IMR-90 (cell line): ENCODE measurements around the gene IL31RA. TPM values are rescaled to one million over a fixed set of nuclear protein-coding genes. Genes with fewer than 3 reads are reported as not detected.

ENCODE experiments used
- ATAC-seq: fragments of 200-7000 bp; cut with Tn5 transposase; 2 replicates; pipeline ENCODE4 v1.9.1; 2020; ENCODE audit warnings: low read depth, mild to moderate bottlenecking, moderate library complexity
- BruUV-seq: library from RNA; stranded (reverse); fragments of 400-500 nt; replicated peaks from 2 replicates; lab custom pipeline; 2021; lab: Mats Ljungman, UMichigan
- CTCF ChIA-PET: fragments of 300-600 bp; formaldehyde crosslinking; extraction: SDS; loops from one replicate; lab custom pipeline; 2021; ENCODE audit warnings: antibody characterized with exemption; lab: Yijun Ruan, JAX
- POLR2A ChIA-PET: fragments of 300-600 bp; sonication (Branson Sonifier 250); formaldehyde crosslinking; loops from one replicate; lab custom pipeline; 2022; ENCODE audit warnings: antibody characterized with exemption; ENCODE audit not compliant: unreplicated experiment; lab: Charles Lee
- DNase-seq: peaks from one replicate; pipeline ENCODE4 v3.0.0; 2013
- H2AFZ ChIP-seq: replicated peaks from 2 replicates; pipeline ENCODE3; 2013; ENCODE audit warnings: low read length, mild to moderate bottlenecking; ENCODE audit not compliant: poor library complexity
- H2AK5ac ChIP-seq: 2 replicates; pipeline ENCODE4 v1.6.1; 2013; ENCODE audit warnings: low read depth, low read length, inconsistent platforms
- H2AK9ac ChIP-seq: replicated peaks from 2 replicates; pipeline ENCODE3; 2013; ENCODE audit warnings: mild to moderate bottlenecking, low read depth, low read length, moderate library complexity; ENCODE audit not compliant: poor library complexity
- H2BK120ac ChIP-seq: 2 replicates; pipeline ENCODE4 v1.6.1; 2013; ENCODE audit warnings: low read depth, low read length, inconsistent platforms
- H2BK15ac ChIP-seq: 3 replicates; pipeline ENCODE4 v1.6.1; 2013; ENCODE audit warnings: low read depth, low read length, inconsistent platforms
- H2BK20ac ChIP-seq: 2 replicates; pipeline ENCODE4 v1.6.1; 2013; ENCODE audit warnings: low read depth, mild to moderate bottlenecking, inconsistent platforms, low read length, moderate library complexity
- H2BK5ac ChIP-seq: 2 replicates; pipeline ENCODE4 v1.6.1; 2013; ENCODE audit warnings: mild to moderate bottlenecking, low read depth, low read length, inconsistent platforms; ENCODE audit not compliant: poor library complexity, severe bottlenecking
- H3K14ac ChIP-seq: replicated peaks from 2 replicates; pipeline ENCODE4 v1.6.1; 2013; ENCODE audit warnings: low read depth, low read length, inconsistent platforms
- H3K18ac ChIP-seq: 2 replicates; pipeline ENCODE4 v1.6.1; 2013; ENCODE audit warnings: low read depth, low read length, control low read depth
- H3K23ac ChIP-seq: 2 replicates; pipeline ENCODE4 v1.6.1; 2013; ENCODE audit warnings: low read depth, low read length, inconsistent platforms
- H3K27ac ChIP-seq: 2 replicates; pipeline ENCODE4 v1.5.1; 2013; ENCODE audit warnings: mild to moderate bottlenecking, control low read depth, low read length; ENCODE audit not compliant: insufficient read depth
- H3K27me3 ChIP-seq: 2 replicates; pipeline ENCODE4 v1.6.1; 2013; ENCODE audit warnings: low read length; ENCODE audit not compliant: control insufficient read depth, insufficient read depth
- H3K36me3 ChIP-seq: 2 replicates; pipeline ENCODE4 v1.6.1; 2013; ENCODE audit warnings: low read length, mixed read lengths; ENCODE audit not compliant: control insufficient read depth, insufficient read depth
- H3K4ac ChIP-seq: 2 replicates; pipeline ENCODE4 v1.6.1; 2013; ENCODE audit warnings: low read depth, low read length, inconsistent platforms
- H3K4me1 ChIP-seq: 2 replicates; pipeline ENCODE4 v1.6.1; 2013; ENCODE audit warnings: low read length, mixed read lengths; ENCODE audit not compliant: control insufficient read depth, insufficient read depth
- H3K4me2 ChIP-seq: 2 replicates; pipeline ENCODE4 v1.6.1; 2013; ENCODE audit warnings: low read depth, mild to moderate bottlenecking, control low read depth, low read length, moderate library complexity
- H3K4me3 ChIP-seq: 2 replicates; pipeline ENCODE4 v1.5.1; 2013; ENCODE audit warnings: low read depth, mild to moderate bottlenecking, control low read depth, low read length, moderate library complexity; ENCODE audit not compliant: insufficient read depth
- H3K56ac ChIP-seq: 2 replicates; pipeline ENCODE4 v1.6.1; 2013; ENCODE audit warnings: low read length, inconsistent platforms; ENCODE audit not compliant: insufficient read depth; ENCODE audit errors: extremely low read depth
- H3K79me1 ChIP-seq, 2 experiments: 2 replicates each; pipeline ENCODE4 v1.6.1; 2013; ENCODE audit warnings: low read length in 2 of 2, inconsistent platforms in 1 of 2, low read depth in 1 of 2
- H3K9ac ChIP-seq: 2 replicates; pipeline ENCODE4 v1.6.1; 2013; ENCODE audit warnings: low read depth, low read length, control low read depth
- H3K9me1 ChIP-seq: 2 replicates; pipeline ENCODE4 v1.6.1; 2013; ENCODE audit warnings: low read length, inconsistent platforms; ENCODE audit not compliant: insufficient read depth
- H3K9me3 ChIP-seq: 2 replicates; pipeline ENCODE4 v1.6.1; 2013; ENCODE audit warnings: low read length; ENCODE audit not compliant: control insufficient read depth, insufficient read depth
- H4K20me1 ChIP-seq: 2 replicates; pipeline ENCODE4 v1.6.1; 2013; ENCODE audit warnings: low read length, inconsistent platforms; ENCODE audit not compliant: insufficient read depth
- H4K5ac ChIP-seq: 2 replicates; pipeline ENCODE4 v1.6.1; 2013; ENCODE audit warnings: mild to moderate bottlenecking, low read depth, low read length, control low read depth
- H4K8ac ChIP-seq, 2 experiments: 2 replicates each; pipeline ENCODE4 v1.6.1; 2013; ENCODE audit warnings: low read depth in 2 of 2, low read length in 2 of 2, control low read depth in 1 of 2, inconsistent platforms in 1 of 2
- H4K91ac ChIP-seq: 2 replicates; pipeline ENCODE4 v1.6.1; 2013; ENCODE audit warnings: low read depth, low read length, inconsistent platforms; ENCODE audit not compliant: insufficient read depth
- CEBPB ChIP-seq: IDR thresholded peaks from 2 replicates; pipeline ENCODE4 v1.6.1; 2012; ENCODE audit warnings: low read depth, low read length, improper control_type of control experiment
- MAZ ChIP-seq: IDR thresholded peaks from 2 replicates; pipeline ENCODE4 v1.6.1; 2012; ENCODE audit warnings: low read depth, mild to moderate bottlenecking, low read length, improper control_type of control experiment, moderate library complexity, borderline replicate concordance
- POLR2A ChIP-seq: IDR thresholded peaks from 2 replicates; pipeline ENCODE4 v1.6.1; 2012; ENCODE audit warnings: mild to moderate bottlenecking, low read depth, low read length
- WGBS, 2 experiments: methylation state at CpG; one replicate each; pipeline versions ENCODE4 v1.1.5 to v1.1.7; 2013; ENCODE audit warnings: missing lambda C conversion rate in 2 of 2; ENCODE audit not compliant: insufficient read length in 1 of 2; ENCODE audit errors: extremely low coverage in 2 of 2; 5-methylcytosine and 5-hydroxymethylcytosine counted together
- dilution Hi-C: fragments of 300-500 bp; cut with HindIII; formaldehyde crosslinking; loops from one replicate; pipeline ENCODE4 v1.14.3; 2018; ENCODE audit warnings: low sequenced_read_pairs; ENCODE audit not compliant: unreplicated experiment
- in situ Hi-C: fragments of 300-500 bp; cut with MboI; formaldehyde crosslinking; loops from 3 replicates; pipeline ENCODE4 v1.14.3; 2019; ENCODE audit warnings: low sequenced_read_pairs, inconsistent platforms, mixed read lengths
- intact Hi-C: fragments of 100-400 bp; cut with micrococcal nuclease; formaldehyde crosslinking; loops from 2 replicates; pipeline ENCODE4 v1.10.0; 2022
- polyA plus RNA-seq, 3 experiments: library from polyadenylated mRNA; depleted of rRNA; stranded (reverse); fragments of >200 nt; gene quantifications; 2 replicates each; pipeline ENCODE4 v1.2.3, GENCODE V29; 2012; ENCODE audit warnings: low replicate concordance in 1 of 3
- total RNA-seq: library from RNA; depleted of rRNA; stranded (reverse); fragments of >200 nt; gene quantifications from 2 replicates; pipeline ENCODE4 v1.2.3, GENCODE V29; 2012
- TF ChIP-seq, protein P1 (sequence below): fragments of 150-350 bp; IDR thresholded peaks from 2 replicates; pipeline ENCODE4 v1.6.1; 2017; ENCODE audit warnings: mild to moderate bottlenecking, antibody characterized with exemption, low read length, low read depth

IL31RA gene
- total and polyA plus RNA-seq, 2 of the 4 experiments (the other 2 are of a cell fraction) = 0.39 to 0.90 TPM

DNA sequence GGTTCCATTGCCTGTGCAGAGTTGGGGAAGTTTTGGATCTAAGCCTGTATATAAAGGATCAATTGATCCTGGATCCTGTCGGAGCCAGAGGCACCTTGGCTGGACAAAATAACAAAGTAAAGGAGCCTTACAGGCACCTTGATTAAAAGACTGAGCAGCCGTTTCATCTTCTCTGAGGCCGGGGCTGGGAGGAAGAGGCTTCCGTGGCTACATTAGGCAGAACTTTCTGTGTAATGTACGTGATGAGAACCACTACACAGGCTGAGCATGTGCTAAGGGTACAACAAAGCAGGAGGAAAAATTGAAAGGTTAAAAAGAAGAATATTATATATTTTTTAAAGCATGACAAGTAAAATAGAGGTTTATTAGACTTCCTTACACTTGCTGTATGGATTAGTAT is 37.0 kb downstream of the IL31RA start:
- H2BK120ac ChIP-seq = no peak overlapping the region
- no peak overlapping the region for H3K4ac ChIP-seq
- H2BK15ac ChIP-seq = no peak overlapping the region
- ATAC-seq (no peak), DNase-seq (no peak)
- dilution Hi-C loops (no loop called here), in situ Hi-C loops (no loop called here), intact Hi-C loops (no loop called here)
- no peak overlapping the region for H4K91ac ChIP-seq
- H3K9me1 ChIP-seq = no peaks in the 10 kb centered on the region
- BruUV-seq = no TSS peak
- no peak overlapping the region for H3K14ac ChIP-seq
- no peak overlapping the region for H4K5ac ChIP-seq
- H3K18ac ChIP-seq = no peak overlapping the region
- H2BK20ac ChIP-seq = no peak overlapping the region
- H4K8ac ChIP-seq = no peak overlapping the region
- no peak overlapping the region for H2AFZ ChIP-seq
- no peak overlapping the region; the same call in 1 of the 2 replicates for H3K56ac ChIP-seq
- H3K9me3 ChIP-seq = no peaks in the 10 kb centered on the region
- H3K36me3 ChIP-seq = no peaks in the 10 kb centered on the region
- CTCF ChIA-PET = no interaction called here
- H3K9ac ChIP-seq = no peak overlapping the region
- no peak for TF ChIP-seq MAZ
- TF ChIP-seq, protein P1, sequence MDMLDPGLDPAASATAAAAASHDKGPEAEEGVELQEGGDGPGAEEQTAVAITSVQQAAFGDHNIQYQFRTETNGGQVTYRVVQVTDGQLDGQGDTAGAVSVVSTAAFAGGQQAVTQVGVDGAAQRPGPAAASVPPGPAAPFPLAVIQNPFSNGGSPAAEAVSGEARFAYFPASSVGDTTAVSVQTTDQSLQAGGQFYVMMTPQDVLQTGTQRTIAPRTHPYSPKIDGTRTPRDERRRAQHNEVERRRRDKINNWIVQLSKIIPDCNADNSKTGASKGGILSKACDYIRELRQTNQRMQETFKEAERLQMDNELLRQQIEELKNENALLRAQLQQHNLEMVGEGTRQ = no peak
- no peak for TF ChIP-seq POLR2A
- TF ChIP-seq CEBPB = no peak
- POLR2A ChIA-PET = no interaction called here
- H2AK5ac ChIP-seq = no peak overlapping the region
- 92% methylated on average over 3 of the region's 5 CpGs; no CpG with 5 or more reads in 1 of the 2 experiments for WGBS, 2 experiments
- no peak overlapping the region for H3K27ac ChIP-seq
- H3K23ac ChIP-seq = no peak overlapping the region
- H3K4me2 ChIP-seq = no peak overlapping the region
- H3K4me3 ChIP-seq = no peak overlapping the region
- peaks cover 3% of the 10 kb centered on the region; the same call in 1 of the 2 replicates for H3K4me1 ChIP-seq
- no peaks in the 10 kb centered on the region for H3K79me1 ChIP-seq
- H3K27me3 ChIP-seq = no peaks in the 10 kb centered on the region
- no peaks in the 10 kb centered on the region for H4K20me1 ChIP-seq
- no peak overlapping the region for H2AK9ac ChIP-seq
- no peak overlapping the region for H2BK5ac ChIP-seq
